GM12878 (cell line): Measurements from ENCODE around the gene BCAP31. TPM values are rescaled to one million over a fixed set of nuclear protein-coding genes. Genes with fewer than 3 reads are reported as not detected.

ENCODE experiments used
- ATAC-seq: fragments of 200-7000 bp; cut with Tn5 transposase; 3 replicates; pipeline ENCODE4 v1.9.1; 2020; ENCODE audit warnings: mild to moderate bottlenecking, moderate library complexity
- BruUV-seq: library from RNA; stranded (reverse); fragments of 400-500 nt; replicated peaks from 2 replicates; lab custom pipeline; 2021; lab: Mats Ljungman, UMichigan
- CTCF ChIA-PET: fragments of 300-600 bp; sonication (Branson Sonifier 250); formaldehyde crosslinking; extraction: SDS; loops from one replicate; lab custom pipeline; 2021; ENCODE audit warnings: inconsistent platforms; lab: Yijun Ruan, JAX
- POLR2A ChIA-PET: fragments of 350-600 bp; formaldehyde crosslinking; extraction: SDS; loops from one replicate; lab custom pipeline; 2021; ENCODE audit warnings: inconsistent platforms; lab: Charles Lee
- RAD21 ChIA-PET: fragments of 300-600 bp; sonication (Branson Sonifier 250); formaldehyde crosslinking; loops from one replicate; lab custom pipeline; 2023; ENCODE audit warnings: antibody characterized with exemption; ENCODE audit not compliant: unreplicated experiment; lab: Charles Lee
- SMC1A ChIA-PET: fragments of 300-600 bp; sonication (Branson Sonifier 250); formaldehyde crosslinking; loops from one replicate; lab custom pipeline; 2023; ENCODE audit not compliant: unreplicated experiment, uncharacterized antibody; lab: Charles Lee
- DNase-seq: peaks from one replicate; pipeline ENCODE4 v3.0.0-alpha.2; 2011; ENCODE audit warnings: low read depth, low spot score
- FAIRE-seq: peaks from 3 replicates; lab custom pipeline; 2011; peaks lifted over from hg19 to GRCh38; lab: Jason Lieb, UNC
- H2AFZ ChIP-seq: 2 replicates; pipeline ENCODE4 v1.6.0; 2011; ENCODE audit warnings: low read depth, low read length, control low read depth; ENCODE audit not compliant: control insufficient read depth
- H3K27ac ChIP-seq: 2 replicates; pipeline ENCODE4 v1.5.1; 2011; ENCODE audit warnings: control low read depth; ENCODE audit not compliant: control insufficient read depth, insufficient read depth
- H3K27me3 ChIP-seq, 2 experiments: replicated peaks in 1 of 2; 2 replicates each; pipeline versions ENCODE4 v1.6.0 to v1.6.1; 2011; ENCODE audit warnings: low read length in 1 of 2; ENCODE audit not compliant: control insufficient read depth in 2 of 2, insufficient read depth in 2 of 2
- H3K36me3 ChIP-seq, 2 experiments: 2 replicates each; pipeline ENCODE4 v1.5.1; 2011; ENCODE audit warnings: low read length in 1 of 2; ENCODE audit not compliant: control insufficient read depth in 2 of 2, insufficient read depth in 2 of 2
- H3K4me1 ChIP-seq: 2 replicates; pipeline ENCODE4 v1.6.1; 2011; ENCODE audit warnings: mild to moderate bottlenecking, low read length, moderate library complexity, mixed read lengths; ENCODE audit not compliant: control insufficient read depth, insufficient read depth
- H3K4me2 ChIP-seq: 2 replicates; pipeline ENCODE4 v1.6.0; 2011; ENCODE audit warnings: control low read depth; ENCODE audit not compliant: control insufficient read depth, insufficient read depth
- H3K4me3 ChIP-seq: fragments of 200-600 bp; sonication (generic); 2 replicates; pipeline ENCODE4 v1.5.1; 2016
- H3K79me2 ChIP-seq: 2 replicates; pipeline ENCODE4 v1.6.0; 2011; ENCODE audit warnings: low read length; ENCODE audit not compliant: control insufficient read depth, insufficient read depth
- H3K9ac ChIP-seq: 2 replicates; pipeline ENCODE4 v1.8.0; 2011; ENCODE audit warnings: low read length, control low read depth, mixed read lengths; ENCODE audit not compliant: control insufficient read depth, insufficient read depth
- H3K9me3 ChIP-seq: replicated peaks from 3 replicates; pipeline ENCODE4 v1.5.1; 2011; ENCODE audit warnings: mild to moderate bottlenecking, low read length; ENCODE audit not compliant: control insufficient read depth, insufficient read depth
- H4K20me1 ChIP-seq: 2 replicates; pipeline ENCODE4 v1.6.0; 2011; ENCODE audit not compliant: control insufficient read depth, insufficient read depth
- ASH2L ChIP-seq: fragments of 300-600, 200-600 bp; sonication (generic); IDR thresholded peaks from 2 replicates; pipeline ENCODE4 v1.6.1; 2017; ENCODE audit warnings: low read depth, mild to moderate bottlenecking, borderline replicate concordance
- CTCF ChIP-seq, 3 experiments: IDR thresholded peaks in 2 of 3; conservative IDR thresholded peaks in 1 of 3; 2 replicates each; pipeline ENCODE4 v1.5.1; 2011; ENCODE audit warnings: low read depth in 3 of 3, low read length in 3 of 3, mild to moderate bottlenecking in 3 of 3, control low read depth in 2 of 3, moderate library complexity in 2 of 3, inconsistent platforms in 1 of 3, mixed read lengths in 1 of 3; ENCODE audit not compliant: control insufficient read depth in 2 of 3, insufficient read depth in 1 of 3; ENCODE audit errors: extremely low read depth in 1 of 3
- HDGF ChIP-seq: fragments of 450-650 bp; IDR thresholded peaks from 2 replicates; pipeline ENCODE4 v1.6.1; 2016; ENCODE audit warnings: antibody characterized with exemption
- MXI1 ChIP-seq: fragments of 150-350 bp; IDR thresholded peaks from 2 replicates; pipeline ENCODE4 v1.6.1; 2011; ENCODE audit warnings: low read depth, mild to moderate bottlenecking, inconsistent platforms, low read length, improper control_type of control experiment
- NRF1 ChIP-seq: conservative IDR thresholded peaks from 2 replicates; pipeline ENCODE4 v1.6.1; 2011; ENCODE audit warnings: mild to moderate bottlenecking, low read depth, low read length, improper control_type of control experiment
- REST ChIP-seq: IDR thresholded peaks from 2 replicates; pipeline ENCODE4 v1.6.1; 2012; ENCODE audit warnings: mild to moderate bottlenecking, low read depth, low read length
- SREBF2 ChIP-seq: IDR thresholded peaks from 2 replicates; pipeline ENCODE4 v1.6.1; 2012; ENCODE audit warnings: mild to moderate bottlenecking, low read length
- WGBS: methylation state at CpG from one replicate; pipeline ENCODE4 v1.1.6; 2016; ENCODE audit warnings: low lambda C conversion rate; ENCODE audit not compliant: insufficient replicate concordance, insufficient coverage; ENCODE audit errors: missing lambda C conversion rate; 5-methylcytosine and 5-hydroxymethylcytosine counted together
- in situ Hi-C: fragments of 300-500 bp; cut with MboI; formaldehyde crosslinking; loops from 9 replicates; pipeline ENCODE4 v1.14.3; 2018; ENCODE audit warnings: mixed read lengths
- intact Hi-C: fragments of 100-400 bp; cut with micrococcal nuclease; formaldehyde crosslinking; loops from one replicate; pipeline ENCODE4 v1.14.2; 2022; ENCODE audit not compliant: unreplicated experiment
- polyA plus RNA-seq, 11 experiments: library from polyadenylated mRNA; depleted of rRNA in 4 of 11; unstranded in 6 of 11; stranded (reverse) in 5 of 11; fragments of >200 nt; fragmentation: Nextera tagmentation in 4 of 11; fragmentation: Illumina TruSeq in 1 of 11; extraction: Ambion mirVana in 4 of 11; extraction: Trizol in 1 of 11; gene quantifications; 1 replicate in 1 of 11; 2 replicates in 10 of 11; pipeline versions ENCODE4 v1.2.1 to v1.2.3, GENCODE V29; 2011 to 2016; ENCODE audit warnings: inconsistent platforms in 2 of 11, missing spikeins in 2 of 11, low read depth in 1 of 11
- total RNA-seq, 4 experiments: library from RNA; depleted of rRNA in 3 of 4; stranded (reverse); fragments of >200 nt in 3 of 4; fragmentation: Illumina TruSeq in 1 of 4; extraction: Trizol in 1 of 4; gene quantifications; 2 replicates each; pipeline versions ENCODE4 v1.2.1 to v1.2.3, GENCODE V29; 2013 to 2021

BCAP31 gene
- total and polyA plus RNA-seq, 10 of the 15 experiments (the other 5 are each of a cell fraction or from before 2014, with no cell fraction given) = 63.1 to 246 (median 95.6) TPM

- ChIA-PET POLR2A (no interaction called here), SMC1A (no interaction called here), CTCF (no interaction called here), RAD21 (no interaction called here)
- Histone ChIP-seq H3K36me3 (no peaks in the 10 kb centered on the region), H3K4me3 (no peak overlapping the region), H3K79me2 (no peaks in the 10 kb centered on the region), H4K20me1 (no peaks in the 10 kb centered on the region), H3K9ac (no peak overlapping the region), H3K27ac (no peak overlapping the region), H2AFZ (no peak overlapping the region), H3K4me1 (no peaks in the 10 kb centered on the region), H3K9me3 (no peaks in the 10 kb centered on the region; the same call in 2 of the 3 replicates), H3K27me3 (no peaks in the 10 kb centered on the region), H3K4me2 (no peak overlapping the region)
- BruUV-seq = no TSS peak
- 54% methylated on average over 22 of the region's 23 CpGs for WGBS
- DNase-seq = no peak
- FAIRE-seq = no peak
- TF ChIP-seq NRF1 = no peak
- ATAC-seq = no peak
- in situ Hi-C loops (no loop called here), intact Hi-C loops (no loop called here)
These were observed 45.1 kb upstream of the BCAP31 start for GRCh38 chrX:153769158-153769864.

GRCh38 chrX:153768311-153769157 is 44.3 kb upstream of the BCAP31 start:
- no peaks in the 10 kb centered on the region for H3K27me3 ChIP-seq
- ChIA-PET SMC1A (no interaction called here), RAD21 (no interaction called here), POLR2A (no interaction called here), CTCF (no interaction called here)
- no peak overlapping the region for H3K4me2 ChIP-seq
- in situ Hi-C loops (no loop called here), intact Hi-C loops (no loop called here)
- ATAC-seq (no peak), DNase-seq (no peak), FAIRE-seq (no peak)
- WGBS = 40% methylated on average over 20 of the region's 22 CpGs
- no peak overlapping the region for H3K9ac ChIP-seq
- no peaks in the 10 kb centered on the region for H4K20me1 ChIP-seq
- H3K36me3 ChIP-seq = no peaks in the 10 kb centered on the region
- no peaks in the 10 kb centered on the region for H3K79me2 ChIP-seq
- H3K27ac ChIP-seq = no peak overlapping the region
- H3K4me1 ChIP-seq = no peaks in the 10 kb centered on the region
- H2AFZ ChIP-seq = no peak overlapping the region
- no peak overlapping the region for H3K4me3 ChIP-seq
- no TSS peak for BruUV-seq
- no peaks in the 10 kb centered on the region; the same call in 2 of the 3 replicates for H3K9me3 ChIP-seq
- TF ChIP-seq CTCF (IDR thresholded peaks at IDR 0.05 in 2 of 3, conservative IDR thresholded peaks at IDR 0.05 in 1 of 3; ENCODE audit: control insufficient read depth in 2 of 3, extremely low read depth in 1 of 3, insufficient read depth in 1 of 3, low read depth in 3 of 3, low read length in 3 of 3) (peak in 1 of 3 experiments; percentile 21; a peak in 1 of 6 replicates), MXI1 (no peak), ASH2L (no peak), HDGF (no peak), SREBF2 (no peak), REST (no peak)
